HepG2 (cell line): ENCODE data around the gene NUDT19. TPM values are rescaled to one million over a fixed set of nuclear protein-coding genes. Genes with fewer than 3 reads are reported as not detected.

Experiments used
- ATAC-seq: fragments of 200-7000 bp; cut with Tn5 transposase; 3 replicates; pipeline ENCODE4 v1.9.1; 2020; ENCODE audit warnings: mild to moderate bottlenecking, moderate library complexity
- BruUV-seq: library from RNA; stranded (reverse); fragments of 400-500 nt; replicated peaks from 2 replicates; lab custom pipeline; 2021; lab: Mats Ljungman, UMichigan
- CTCF ChIA-PET: fragments of 300-600 bp; formaldehyde crosslinking; extraction: SDS; loops from one replicate; lab custom pipeline; 2021; ENCODE audit warnings: low total read pairs, inconsistent platforms, low intra/inter-chr PET ratio; lab: Yijun Ruan, JAX
- POLR2A ChIA-PET: fragments of 350-600 bp; sonication (Branson Sonifier 250); formaldehyde crosslinking; loops from one replicate; lab custom pipeline; 2020; ENCODE audit warnings: antibody characterized with exemption, inconsistent platforms; lab: Yijun Ruan, JAX
- DNase-seq: peaks from one replicate; pipeline ENCODE4 v3.0.0-alpha.2; 2015; ENCODE audit warnings: low spot score
- FAIRE-seq: peaks from 3 replicates; lab custom pipeline; 2011; peaks lifted over from hg19 to GRCh38; lab: Jason Lieb, UNC
- H2AFZ ChIP-seq: one replicate; pipeline ENCODE4 v1.6.1; 2011; ENCODE audit warnings: low read length, inconsistent platforms
- H3K27ac ChIP-seq: fragments of 300-600 bp; 3 replicates; pipeline ENCODE4 v1.8.0; 2011; ENCODE audit warnings: mixed run types, mild to moderate bottlenecking, mixed read lengths, low read length, inconsistent platforms; ENCODE audit not compliant: insufficient read depth; ENCODE audit errors: extremely low read length
- H3K27me3 ChIP-seq, 2 experiments: fragments of 200-600 bp in 1 of 2; 2 replicates in 1 of 2; 3 replicates in 1 of 2; pipeline versions ENCODE4 v1.6.0 to v1.8.0; 2011; ENCODE audit warnings: low read length in 2 of 2, mild to moderate bottlenecking in 2 of 2, moderate library complexity in 2 of 2, inconsistent platforms in 1 of 2; ENCODE audit not compliant: insufficient read depth in 2 of 2, control insufficient read depth in 1 of 2
- H3K36me3 ChIP-seq, 2 experiments: fragments of 200-600 bp in 1 of 2; replicated peaks in 1 of 2; 2 replicates in 1 of 2; 3 replicates in 1 of 2; pipeline versions ENCODE4 v1.5.1 to v1.8.0; 2011; ENCODE audit warnings: low read length in 2 of 2, inconsistent platforms in 1 of 2; ENCODE audit not compliant: insufficient read depth in 2 of 2, control insufficient read depth in 1 of 2
- H3K4me1 ChIP-seq: 2 replicates; pipeline ENCODE4 v1.5.1; 2012; ENCODE audit warnings: low read length, inconsistent platforms; ENCODE audit not compliant: insufficient read depth
- H3K4me2 ChIP-seq: 2 replicates; pipeline ENCODE4 v1.6.0; 2011; ENCODE audit warnings: low read depth, low read length, inconsistent platforms
- H3K4me3 ChIP-seq, 3 experiments: fragments of 200-600 bp in 1 of 3; sonication (generic), shearing (Covaris generic) in 1 of 3; replicated peaks in 1 of 3; 2 replicates each; pipeline ENCODE4 v1.5.1; 2011 to 2016; ENCODE audit warnings: low read length in 3 of 3, inconsistent platforms in 2 of 3, low read depth in 2 of 3, mild to moderate bottlenecking in 2 of 3, control low read depth in 1 of 3, mixed read lengths in 1 of 3; ENCODE audit not compliant: insufficient read depth in 1 of 3
- H3K79me2 ChIP-seq: one replicate; pipeline ENCODE4 v1.6.1; 2011; ENCODE audit warnings: low read length, inconsistent platforms; ENCODE audit not compliant: insufficient read depth
- H3K9ac ChIP-seq: 2 replicates; pipeline ENCODE4 v1.6.0; 2011; ENCODE audit warnings: mild to moderate bottlenecking, low read depth, low read length, inconsistent platforms; ENCODE audit not compliant: insufficient read depth
- H3K9me3 ChIP-seq: 2 replicates; pipeline ENCODE4 v1.5.1; 2012; ENCODE audit warnings: mild to moderate bottlenecking, low read length
- H4K20me1 ChIP-seq: 2 replicates; pipeline ENCODE4 v1.6.0; 2011; ENCODE audit warnings: inconsistent platforms, mild to moderate bottlenecking, low read length, moderate library complexity; ENCODE audit not compliant: insufficient read depth
- CEBPZ ChIP-seq: IDR thresholded peaks from 2 replicates; pipeline ENCODE4 v1.6.1; 2012; ENCODE audit warnings: low read length, improper control_type of control experiment
- DNMT3B ChIP-seq: conservative IDR thresholded peaks from 2 replicates; pipeline ENCODE4 v1.6.1; 2016; ENCODE audit warnings: missing biosample characterization, control low read depth
- EED ChIP-seq: sonication (generic); formaldehyde crosslinking; IDR thresholded peaks from 2 replicates; pipeline ENCODE4 v1.5.0; 2020; ENCODE audit warnings: mild to moderate bottlenecking, missing genetic modification reagents
- JARID2 ChIP-seq: sonication (generic); formaldehyde crosslinking; IDR thresholded peaks from 2 replicates; pipeline ENCODE4 v1.8.1; 2023; ENCODE audit warnings: missing genetic modification reagents, inconsistent platforms; ENCODE audit not compliant: insufficient replicate concordance
- NFE2 ChIP-seq: sonication (generic); formaldehyde crosslinking; IDR thresholded peaks from 2 replicates; pipeline ENCODE4 v1.4.0; 2020; ENCODE audit warnings: missing genetic modification reagents
- PRDM4 ChIP-seq: sonication (generic); formaldehyde crosslinking; IDR thresholded peaks from 2 replicates; pipeline ENCODE4 v1.9.0; 2021; ENCODE audit warnings: missing genetic modification reagents, borderline replicate concordance
- SIN3A ChIP-seq: IDR thresholded peaks from 2 replicates; pipeline ENCODE4 v1.6.1; 2011; ENCODE audit warnings: low read depth, mild to moderate bottlenecking, control low read depth, low read length, borderline replicate concordance
- ZNF282 ChIP-seq: fragments of 450-650 bp; IDR thresholded peaks from 2 replicates; pipeline ENCODE4 v1.6.1; 2018; ENCODE audit not compliant: partially characterized antibody
- ZNF609 ChIP-seq: sonication (generic); formaldehyde crosslinking; IDR thresholded peaks from 2 replicates; pipeline ENCODE4 v1.4.0; 2020; ENCODE audit warnings: mild to moderate bottlenecking, missing genetic modification reagents, borderline replicate concordance
- ZNF740 ChIP-seq: sonication (generic); formaldehyde crosslinking; IDR thresholded peaks from 2 replicates; pipeline ENCODE4 v1.4.0; 2020; ENCODE audit warnings: missing genetic modification reagents
- WGBS: methylation state at CpG from one replicate; pipeline ENCODE4 v1.1.6; 2017; ENCODE audit warnings: low lambda C conversion rate; 5-methylcytosine and 5-hydroxymethylcytosine counted together
- in situ Hi-C: cut with HindIII; loops from 2 replicates; pipeline ENCODE4 v1.10.0; 2017; ENCODE audit warnings: low pct_unique_long_range_greater_than_20kb; ENCODE audit not compliant: extremely low pct_ligation_motif_present
- intact Hi-C: fragments of 100-400 bp; cut with micrococcal nuclease; formaldehyde crosslinking; loops from one replicate; pipeline ENCODE4 v1.10.0; 2022; ENCODE audit not compliant: unreplicated experiment
- polyA plus RNA-seq, 8 experiments: library from polyadenylated mRNA; depleted of rRNA in 3 of 8; stranded (reverse) in 7 of 8; unstranded in 1 of 8; fragments of >200 nt; fragmentation: Illumina TruSeq in 4 of 8; extraction: Trizol in 4 of 8; gene quantifications; 2 replicates each; pipeline versions ENCODE4 v1.2.1 to v1.2.3, GENCODE V29; 2011 to 2016; ENCODE audit warnings: low read depth in 4 of 8, missing spikeins in 1 of 8, mixed read lengths in 1 of 8; ENCODE audit not compliant: insufficient read depth in 1 of 8
- total RNA-seq, 5 experiments: library from RNA; depleted of rRNA; stranded (reverse); fragments of >200 nt; fragmentation: Illumina TruSeq; extraction: Trizol; gene quantifications; 2 replicates each; pipeline ENCODE4 v1.2.3, GENCODE V29; 2016; ENCODE audit warnings: low read depth in 1 of 5

The NUDT19 gene
- total and polyA plus RNA-seq, 2 of the 13 experiments (the other 11 are each of a cell fraction or from before 2014, with no cell fraction given) = 3.1 to 3.6 TPM

DNA sequence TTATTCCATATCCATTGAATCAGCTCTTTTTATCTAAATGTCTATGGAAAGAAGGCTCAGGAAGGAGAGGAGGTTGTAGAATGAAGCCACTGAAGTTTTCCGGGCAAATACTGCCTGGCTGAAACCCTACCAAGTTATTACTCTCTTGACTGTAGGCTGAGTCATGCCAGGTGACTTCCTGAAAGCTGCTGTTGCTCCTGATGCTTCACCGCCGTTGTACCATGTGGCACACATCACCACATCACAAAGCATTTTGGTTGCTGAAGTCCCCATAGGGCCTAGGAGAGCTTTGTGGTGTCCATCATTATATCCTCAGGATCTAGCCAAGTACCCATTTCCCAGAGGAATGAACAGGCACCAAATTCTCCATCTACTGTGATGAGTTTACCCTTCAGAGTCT is 16.8 kb downstream of the NUDT19 start (continued):
- TF ChIP-seq PRDM4 (CRISPR knock-in tag) = no peak
- no peak for TF ChIP-seq ZNF740 (CRISPR knock-in tag)
- TF ChIP-seq SIN3A = no peak
- TF ChIP-seq JARID2 (CRISPR knock-in tag) = no peak
- no peak for TF ChIP-seq EED

DNA sequence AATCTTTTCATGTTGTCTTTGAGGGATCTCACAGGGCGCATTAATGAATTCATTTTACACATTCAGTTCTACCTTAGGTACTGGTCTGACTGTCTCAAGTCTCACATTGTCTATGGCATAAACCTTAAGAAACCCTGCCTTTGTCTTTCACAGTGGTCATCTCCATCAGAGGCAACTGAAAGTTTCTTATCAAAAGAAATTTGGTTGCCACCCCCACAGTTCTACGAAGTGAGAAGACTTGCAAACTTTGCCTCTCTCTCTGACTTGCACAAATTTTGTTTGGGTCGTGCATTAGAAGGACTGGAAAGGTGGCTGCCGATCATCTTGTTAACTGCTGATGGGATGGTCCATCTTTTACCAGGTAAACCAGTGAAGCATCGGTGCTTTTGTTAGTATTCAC is 17.4 kb downstream of the NUDT19 start:
- DNase-seq = no peak
- no peaks in the 10 kb centered on the region for H3K27me3 ChIP-seq
- no peak overlapping the region for H3K4me2 ChIP-seq
- H4K20me1 ChIP-seq = peaks cover 15% of the 10 kb centered on the region; the same call in 1 of the 2 replicates
- FAIRE-seq = no peak
- peaks cover 2 to 21% of the 10 kb centered on the region in 2 experiments; a peak in 2 of 5 replicates for H3K36me3 ChIP-seq
- CTCF ChIA-PET = no interaction called here
- no peak overlapping the region for H3K27ac ChIP-seq
- intact Hi-C loops = no loop called here
- ATAC-seq = no peak
- WGBS = 100% methylated on average over 4 of the region's 5 CpGs
- in situ Hi-C loops = no loop called here
- H3K4me3 ChIP-seq = no peak overlapping the region
- POLR2A ChIA-PET = no interaction called here
- no peaks in the 10 kb centered on the region for H3K4me1 ChIP-seq
- no TSS peak for BruUV-seq
- H3K9ac ChIP-seq = no peak overlapping the region
- no peak overlapping the region for H2AFZ ChIP-seq
- H3K79me2 ChIP-seq = no peaks in the 10 kb centered on the region
- peaks cover 7% of the 10 kb centered on the region for H3K9me3 ChIP-seq
- TF ChIP-seq DNMT3B (CRISPR knock-in tag) = no peak
- no peak for TF ChIP-seq NFE2 (CRISPR knock-in tag)
- no peak for TF ChIP-seq CEBPZ
- TF ChIP-seq ZNF609 = no peak
- no peak for TF ChIP-seq ZNF282
